Vagina (tissue), 2 donors: ENCODE data around the gene ENTPD6. TPM values are rescaled to one million over a fixed set of nuclear protein-coding genes. Genes with fewer than 3 reads are reported as not detected.

Source experiments
- DNase-seq, 2 donors: peaks; one replicate each; pipeline ENCODE4 v3.0.0-alpha.2; 2017; ENCODE audit errors: extremely low spot score in 2 of 2
- H3K27ac ChIP-seq: fragments of 200-600 bp; sonication (generic); one replicate; pipeline ENCODE4 v1.5.1; 2019
- H3K27me3 ChIP-seq: fragments of 200-600 bp; sonication (generic); one replicate; pipeline ENCODE4 v1.5.1; 2019
- H3K36me3 ChIP-seq, 2 donors: fragments of 200-600 bp; sonication (generic); one replicate each; pipeline ENCODE4 v1.5.1; 2017 to 2019
- H3K4me1 ChIP-seq: fragments of 200-600 bp; sonication (generic); one replicate; pipeline ENCODE4 v1.5.1; 2019
- H3K4me3 ChIP-seq, 2 donors: fragments of 200-600 bp; sonication (generic); 1 replicate in 1 of 2; 2 replicates in 1 of 2; pipeline ENCODE4 v1.5.1; 2016 to 2019
- H3K9me3 ChIP-seq: fragments of 200-600 bp; sonication (generic); one replicate; pipeline ENCODE4 v1.5.1; 2019
- POLR2A ChIP-seq, 2 donors: fragments of 450-650 bp; IDR thresholded peaks; one replicate each; pipeline ENCODE4 v1.6.1; 2017; ENCODE audit warnings: antibody characterized with exemption in 2 of 2, mild to moderate bottlenecking in 2 of 2, moderate library complexity in 2 of 2
- POLR2AphosphoS5 ChIP-seq, 2 donors: sonication (generic); formaldehyde crosslinking; IDR thresholded peaks; one replicate each; pipeline ENCODE4 v1.9.0; 2017; ENCODE audit warnings: antibody characterized with exemption in 2 of 2, mild to moderate bottlenecking in 2 of 2, low read depth in 1 of 2; ENCODE audit not compliant: insufficient read depth in 1 of 2
- intact Hi-C: fragments of 100-400 bp; cut with DNase I; formaldehyde crosslinking; loops from one replicate; pipeline ENCODE4 v1.15.1; 2023
- total RNA-seq: library from RNA; depleted of rRNA; stranded (reverse); fragments of >200 nt; gene quantifications from one replicate; pipeline ENCODE4 v1.2.3, GENCODE V29; 2016
- TF ChIP-seq, protein P1 (sequence below), 3 experiments: fragments of 450-650 bp in 2 of 3; fragments of 200-600 bp in 1 of 3; sonication (generic) in 1 of 3; IDR thresholded peaks; one replicate each; pipeline ENCODE4 v1.5.1; 2017 to 2019; ENCODE audit warnings: antibody characterized with exemption in 3 of 3, mild to moderate bottlenecking in 2 of 3, moderate library complexity in 2 of 3

The ENTPD6 gene
- total RNA-seq, 1 donor from 2014 or later: 51.3 TPM

DNA sequence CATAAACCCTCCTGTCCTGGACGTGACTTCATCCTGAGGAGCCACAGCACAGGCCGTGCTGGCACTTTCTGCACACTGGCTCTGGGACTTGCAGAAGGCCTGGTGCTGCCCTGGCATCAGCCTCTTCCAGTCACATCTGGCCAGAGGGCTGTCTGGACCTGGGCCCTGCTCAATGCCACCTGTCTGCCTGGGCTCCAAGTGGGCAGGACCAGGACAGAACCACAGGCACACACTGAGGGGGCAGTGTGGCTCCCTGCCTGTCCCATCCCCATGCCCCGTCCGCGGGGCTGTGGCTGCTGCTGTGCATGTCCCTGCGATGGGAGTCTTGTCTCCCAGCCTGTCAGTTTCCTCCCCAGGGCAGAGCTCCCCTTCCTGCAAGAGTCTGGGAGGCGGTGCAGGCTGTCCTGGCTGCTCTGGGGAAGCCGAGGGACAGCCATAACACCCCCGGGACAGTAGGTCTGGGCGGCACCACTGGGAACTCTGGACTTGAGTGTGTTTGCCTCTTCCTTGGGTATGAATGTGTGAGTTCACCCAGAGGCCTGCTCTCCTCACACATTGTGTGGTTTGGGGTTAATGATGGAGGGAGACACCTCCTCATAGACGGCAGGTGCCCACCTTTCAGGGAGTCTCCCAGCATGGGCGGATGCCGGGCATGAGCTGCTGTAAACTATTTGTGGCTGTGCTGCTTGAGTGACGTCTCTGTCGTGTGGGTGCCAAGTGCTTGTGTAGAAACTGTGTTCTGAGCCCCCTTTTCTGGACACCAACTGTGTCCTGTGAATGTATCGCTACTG, 30.3 kb downstream of the ENTPD6 start:
- peak in 1 of 2 donors; percentile 86 for DNase-seq
- no peaks in the 10 kb centered on the region for H3K9me3 ChIP-seq
- H3K36me3 ChIP-seq: peaks cover 0 to 9% of the 10 kb centered on the region in 2 donors
- no peak overlapping the region for H3K27ac ChIP-seq
- intact Hi-C loops: no loop called here
- TF ChIP-seq POLR2A (IDR thresholded peaks at IDR 0.05): no peak
- no peak for TF ChIP-seq POLR2AphosphoS5 (IDR thresholded peaks at IDR 0.05; ENCODE audit: insufficient read depth in 1 of 2, low read depth in 1 of 2)
- peaks cover 15% of the 10 kb centered on the region for H3K4me1 ChIP-seq
- H3K27me3 ChIP-seq: no peaks in the 10 kb centered on the region
- H3K4me3 ChIP-seq: no peak overlapping the region

DNA sequence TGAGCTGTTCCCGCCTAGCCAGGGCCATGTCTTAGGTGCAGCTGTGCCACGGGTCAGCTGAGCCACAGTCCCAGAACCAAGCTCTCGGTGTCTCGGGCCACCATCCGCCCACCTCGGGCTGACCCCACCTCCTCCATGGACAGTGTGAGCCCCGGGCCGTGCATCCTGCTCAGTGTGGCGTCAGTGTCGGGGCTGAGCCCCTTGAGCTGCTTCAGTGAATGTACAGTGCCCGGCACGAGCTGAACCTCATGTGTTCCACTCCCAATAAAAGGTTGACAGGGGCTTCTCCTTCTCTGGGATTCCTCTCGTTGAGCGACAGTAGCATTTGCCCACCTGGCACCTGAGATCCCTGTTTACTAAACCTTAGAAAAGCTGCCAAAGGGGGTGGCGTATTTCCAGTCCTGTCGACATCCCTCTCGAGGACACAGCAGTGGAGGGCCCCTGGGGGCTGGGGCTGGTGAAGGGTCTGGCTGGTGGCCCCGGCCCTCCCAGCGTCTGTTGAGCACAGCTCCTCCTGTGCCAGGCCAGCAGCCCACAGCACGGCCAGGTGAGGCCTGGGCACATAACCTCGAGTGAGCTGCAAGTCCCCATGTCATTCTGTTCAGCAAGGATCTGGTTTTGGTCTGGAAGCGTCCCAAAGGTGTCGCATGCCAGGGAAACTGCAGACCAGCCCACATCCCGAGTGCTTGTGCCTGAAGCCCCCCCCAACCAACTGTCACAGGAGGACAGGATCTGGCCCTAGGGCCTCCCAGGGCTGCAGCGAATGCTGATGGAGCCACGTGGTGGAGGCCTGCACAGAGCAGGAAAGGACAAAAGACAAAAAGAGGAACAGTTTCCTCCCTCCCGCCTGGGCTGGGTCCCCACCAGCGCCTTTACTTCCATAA, 31.2 kb downstream of the ENTPD6 start:
- intact Hi-C loops: no loop called here
- Histone ChIP-seq H3K27ac (peak overlapping the region; percentile 60), H3K9me3 (no peaks in the 10 kb centered on the region), H3K27me3 (no peaks in the 10 kb centered on the region), H3K4me1 (peaks cover 15% of the 10 kb centered on the region), H3K4me3 (no peak overlapping the region), H3K36me3 (peaks cover 0 to 3% of the 10 kb centered on the region in 2 donors)
- peak in 1 of 2 donors; percentile 84 for DNase-seq
- TF ChIP-seq POLR2A (IDR thresholded peaks at IDR 0.05): no peak
- peak in 1 of 2 donors; percentile 22 for TF ChIP-seq POLR2AphosphoS5 (IDR thresholded peaks at IDR 0.05; ENCODE audit: insufficient read depth in 1 of 2, low read depth in 1 of 2)

DNA sequence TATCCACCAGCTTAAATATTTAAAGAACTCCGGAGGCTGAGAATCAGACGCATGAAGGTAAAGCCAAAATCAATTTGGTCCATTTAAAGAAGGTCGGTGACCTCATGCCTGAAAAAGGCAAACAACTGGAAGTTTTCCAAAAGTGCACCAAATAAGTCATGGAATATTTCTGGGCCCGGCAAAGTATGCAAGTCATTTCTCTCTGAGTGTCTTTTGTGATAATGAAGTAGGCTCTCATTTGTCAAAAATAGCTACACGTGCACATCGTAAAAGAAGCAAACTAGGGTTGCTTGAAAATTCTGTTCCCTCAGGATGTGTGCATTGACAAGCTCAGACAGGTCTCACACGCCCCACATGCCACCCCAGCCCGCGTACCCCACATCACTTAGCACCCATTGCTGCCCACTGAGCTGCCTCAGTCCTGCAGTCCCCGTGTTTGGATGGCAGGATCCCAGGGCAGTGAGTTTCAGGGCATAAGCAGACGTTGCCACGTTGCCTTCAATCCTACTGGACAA, 31.9 kb downstream of the ENTPD6 start:
- Histone ChIP-seq H3K9me3 (no peaks in the 10 kb centered on the region), H3K4me3 (no peak overlapping the region), H3K36me3 (peaks cover 0 to 3% of the 10 kb centered on the region in 2 donors), H3K27me3 (no peaks in the 10 kb centered on the region), H3K4me1 (peaks cover 15% of the 10 kb centered on the region), H3K27ac (peak overlapping the region; percentile 60)
- TF ChIP-seq POLR2AphosphoS5 (IDR thresholded peaks at IDR 0.05; ENCODE audit: insufficient read depth in 1 of 2, low read depth in 1 of 2) (peak in 1 of 2 donors; percentile 43), POLR2A (IDR thresholded peaks at IDR 0.05) (no peak)
- intact Hi-C loops: no loop called here
- no peak for DNase-seq

- intact Hi-C loops: no loop called here
- no peak for DNase-seq
- TF ChIP-seq POLR2AphosphoS5 (IDR thresholded peaks at IDR 0.05; ENCODE audit: insufficient read depth in 1 of 2, low read depth in 1 of 2) (no peak), POLR2A (IDR thresholded peaks at IDR 0.05) (no peak)
- TF ChIP-seq, protein P1, sequence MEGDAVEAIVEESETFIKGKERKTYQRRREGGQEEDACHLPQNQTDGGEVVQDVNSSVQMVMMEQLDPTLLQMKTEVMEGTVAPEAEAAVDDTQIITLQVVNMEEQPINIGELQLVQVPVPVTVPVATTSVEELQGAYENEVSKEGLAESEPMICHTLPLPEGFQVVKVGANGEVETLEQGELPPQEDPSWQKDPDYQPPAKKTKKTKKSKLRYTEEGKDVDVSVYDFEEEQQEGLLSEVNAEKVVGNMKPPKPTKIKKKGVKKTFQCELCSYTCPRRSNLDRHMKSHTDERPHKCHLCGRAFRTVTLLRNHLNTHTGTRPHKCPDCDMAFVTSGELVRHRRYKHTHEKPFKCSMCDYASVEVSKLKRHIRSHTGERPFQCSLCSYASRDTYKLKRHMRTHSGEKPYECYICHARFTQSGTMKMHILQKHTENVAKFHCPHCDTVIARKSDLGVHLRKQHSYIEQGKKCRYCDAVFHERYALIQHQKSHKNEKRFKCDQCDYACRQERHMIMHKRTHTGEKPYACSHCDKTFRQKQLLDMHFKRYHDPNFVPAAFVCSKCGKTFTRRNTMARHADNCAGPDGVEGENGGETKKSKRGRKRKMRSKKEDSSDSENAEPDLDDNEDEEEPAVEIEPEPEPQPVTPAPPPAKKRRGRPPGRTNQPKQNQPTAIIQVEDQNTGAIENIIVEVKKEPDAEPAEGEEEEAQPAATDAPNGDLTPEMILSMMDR (IDR thresholded peaks at IDR 0.05): no peak
- Histone ChIP-seq H3K36me3 (peaks cover 0 to 3% of the 10 kb centered on the region in 2 donors), H3K4me3 (no peak overlapping the region), H3K27ac (no peak overlapping the region), H3K9me3 (no peaks in the 10 kb centered on the region), H3K27me3 (no peaks in the 10 kb centered on the region), H3K4me1 (peaks cover 15% of the 10 kb centered on the region)
These were observed 34.1 kb downstream of the ENTPD6 start for GRCh38 chr20:25229486-25230165.

DNA sequence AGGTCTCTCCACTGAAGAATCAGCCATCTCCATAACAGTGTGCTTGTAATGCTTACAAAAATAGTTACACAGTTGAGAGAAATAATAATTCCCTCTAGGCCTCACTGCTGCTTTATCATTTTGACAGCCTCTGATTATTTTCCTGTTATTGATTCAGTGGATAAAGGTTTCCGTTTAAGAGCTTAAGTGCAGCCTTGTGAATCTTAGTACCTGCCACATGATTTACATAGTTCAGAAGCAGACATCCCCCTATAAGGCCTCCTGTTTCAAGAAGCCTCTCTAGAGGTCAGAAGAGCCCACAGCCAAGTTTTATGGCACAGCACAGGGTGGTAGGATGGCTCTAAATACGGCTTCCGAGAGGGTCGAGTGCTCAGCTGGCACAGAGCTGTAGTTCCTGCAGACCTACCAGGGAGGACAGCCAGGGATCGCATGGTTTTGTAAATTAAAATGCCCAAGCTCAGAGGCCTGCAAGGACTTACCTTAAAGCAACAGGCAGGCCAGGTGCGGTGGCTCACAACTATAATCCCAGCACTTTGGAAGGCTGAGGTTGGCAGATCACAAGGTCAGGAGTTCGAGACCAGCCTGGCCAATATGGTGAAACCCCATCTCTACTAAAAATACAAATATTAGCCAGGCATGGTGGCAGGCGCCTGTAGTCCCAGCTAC, 34.8 kb downstream of the ENTPD6 start:
- peaks cover 15% of the 10 kb centered on the region for H3K4me1 ChIP-seq
- H3K36me3 ChIP-seq: peaks cover 0 to 3% of the 10 kb centered on the region in 2 donors

More for the DNA sequence above, 34.8 kb downstream of the ENTPD6 start:
- Histone ChIP-seq H3K9me3 (no peaks in the 10 kb centered on the region), H3K27ac (peak overlapping the region; percentile 42), H3K4me3 (no peak overlapping the region), H3K27me3 (no peaks in the 10 kb centered on the region)
- DNase-seq: no peak
- intact Hi-C loops: no loop called here
- TF ChIP-seq POLR2AphosphoS5 (IDR thresholded peaks at IDR 0.05; ENCODE audit: insufficient read depth in 1 of 2, low read depth in 1 of 2) (no peak), POLR2A (IDR thresholded peaks at IDR 0.05) (no peak)
- TF ChIP-seq, protein P1 (IDR thresholded peaks at IDR 0.05): no peak
